HCT116 (cell line): ENCODE measurements around the gene MACROD1.
A peak's percentile ranks its signal among the peaks of the same experiment; 100 is the strongest.

Source experiments
- CTCF ChIP-seq, 3 experiments: fragments of 200-600 bp in 1 of 3; sonication (generic) in 1 of 3; IDR thresholded peaks in 2 of 3; conservative IDR thresholded peaks in 1 of 3; 2 replicates each; pipeline ENCODE4 v1.5.1; 2012 to 2017; ENCODE audit warnings: low read depth in 2 of 3, low read length in 2 of 3, antibody characterized with exemption in 1 of 3, borderline replicate concordance in 1 of 3, control low read depth in 1 of 3, mild to moderate bottlenecking in 1 of 3, mixed read lengths in 1 of 3, mixed run types in 1 of 3, moderate library complexity in 1 of 3; ENCODE audit not compliant: insufficient read depth in 1 of 3
- EGR1 ChIP-seq: IDR thresholded peaks from 2 replicates; pipeline ENCODE4 v1.6.1; 2012; ENCODE audit warnings: low read depth
- EZH2 ChIP-seq: fragments of 200-600 bp; sonication (generic); IDR thresholded peaks from 2 replicates; pipeline ENCODE4 v1.6.1; 2017; ENCODE audit warnings: antibody characterized with exemption, mixed run types
- EZH2phosphoT487 ChIP-seq: fragments of 200-600 bp; IDR thresholded peaks from 2 replicates; pipeline ENCODE4 v1.6.1; 2018; ENCODE audit warnings: antibody characterized with exemption, borderline replicate concordance
- MAX ChIP-seq: IDR thresholded peaks from 2 replicates; pipeline ENCODE4 v1.6.1; 2012
- POLR2A ChIP-seq: IDR thresholded peaks from 2 replicates; pipeline ENCODE4 v1.7.0; 2011; ENCODE audit warnings: borderline replicate concordance; ENCODE audit not compliant: insufficient read depth, insufficient read length; ENCODE audit errors: extremely low read depth
- POLR2AphosphoS5 ChIP-seq: IDR thresholded peaks from 2 replicates; pipeline ENCODE4 v1.6.1; 2011; ENCODE audit warnings: mild to moderate bottlenecking, low read depth, low read length, moderate library complexity
- REST ChIP-seq: IDR thresholded peaks from 2 replicates; pipeline ENCODE4 v1.6.1; 2012; ENCODE audit warnings: low read depth
- SIN3A ChIP-seq: IDR thresholded peaks from 2 replicates; pipeline ENCODE4 v1.6.1; 2012; ENCODE audit warnings: low read depth
- SP1 ChIP-seq: IDR thresholded peaks from 2 replicates; pipeline ENCODE4 v1.6.1; 2012; ENCODE audit warnings: low read depth
- SRF ChIP-seq: IDR thresholded peaks from 2 replicates; pipeline ENCODE4 v1.6.1; 2012; ENCODE audit warnings: low read depth

GRCh38 chr11:64090806-64091516, 75.0 kb downstream of the MACROD1 start:
- peak in 1 of 3 experiments; percentile 29; a peak in 1 of 6 replicates for TF ChIP-seq CTCF (IDR thresholded peaks at IDR 0.05 in 2 of 3, conservative IDR thresholded peaks at IDR 0.05 in 1 of 3; ENCODE audit: borderline replicate concordance in 1 of 3, insufficient read depth in 1 of 3, low read depth in 2 of 3, low read length in 2 of 3)
- no peak for TF ChIP-seq POLR2A
- no peak for TF ChIP-seq EZH2phosphoT487
- TF ChIP-seq REST: no peak
- TF ChIP-seq EZH2: no peak
- TF ChIP-seq MAX: no peak
- TF ChIP-seq SP1: no peak
- TF ChIP-seq POLR2AphosphoS5: no peak
- TF ChIP-seq SIN3A: no peak
- TF ChIP-seq EGR1: no peak
- TF ChIP-seq SRF: no peak
